DOHH2 (cell line): Measurements from ENCODE around the gene HSD3B2.

Experiments used
- H3F3A ChIP-seq: fragments of 200-600 bp; sonication (generic), shearing (Covaris generic); 2 replicates; pipeline ENCODE4 v1.6.0; 2016; ENCODE audit warnings: antibody characterized with exemption, mild to moderate bottlenecking; ENCODE audit not compliant: control insufficient read depth, insufficient read depth
- H3K27ac ChIP-seq: fragments of 200-600 bp; sonication (generic); 2 replicates; pipeline ENCODE4 v1.5.1; 2014; ENCODE audit warnings: low read depth, mild to moderate bottlenecking, low read length, moderate library complexity
- H3K27me3 ChIP-seq: fragments of 200-600 bp; sonication (generic); 2 replicates; pipeline ENCODE4 v1.6.1; 2014; ENCODE audit warnings: mild to moderate bottlenecking, low read length, mixed read lengths; ENCODE audit not compliant: control insufficient read depth
- H3K36me3 ChIP-seq: fragments of 200-600 bp; sonication (generic); 2 replicates; pipeline ENCODE4 v1.6.1; 2014; ENCODE audit warnings: mild to moderate bottlenecking, low read length, moderate library complexity, mixed read lengths; ENCODE audit not compliant: control insufficient read depth
- H3K4me1 ChIP-seq: fragments of 200-600 bp; sonication (generic); 2 replicates; pipeline ENCODE4 v1.6.1; 2014; ENCODE audit warnings: mild to moderate bottlenecking, low read length, mixed read lengths; ENCODE audit not compliant: control insufficient read depth
- H3K4me2 ChIP-seq: fragments of 200-600 bp; sonication (generic); 2 replicates; pipeline ENCODE4 v1.6.0; 2014; ENCODE audit warnings: mild to moderate bottlenecking, low read length, moderate library complexity
- H3K4me3 ChIP-seq: fragments of 200-600 bp; sonication (generic); 2 replicates; pipeline ENCODE4 v1.5.1; 2014; ENCODE audit warnings: mild to moderate bottlenecking, low read length, mixed read lengths
- H3K79me2 ChIP-seq: fragments of 200-600 bp; sonication (generic); 2 replicates; pipeline ENCODE4 v1.6.1; 2014; ENCODE audit warnings: mild to moderate bottlenecking, low read length, mixed read lengths; ENCODE audit not compliant: control insufficient read depth
- H3K9me2 ChIP-seq: fragments of 200-600 bp; sonication (generic); replicated peaks from 2 replicates; pipeline ENCODE4 v1.6.1; 2014; ENCODE audit warnings: mild to moderate bottlenecking, low read length, mixed read lengths; ENCODE audit not compliant: control insufficient read depth
- H3K9me3 ChIP-seq: fragments of 200-600 bp; sonication (generic); 2 replicates; pipeline ENCODE4 v1.6.1; 2014; ENCODE audit warnings: antibody characterized with exemption, low read length, mixed read lengths; ENCODE audit not compliant: control insufficient read depth, insufficient read depth
- H4K20me1 ChIP-seq: fragments of 200-600 bp; sonication (generic); 2 replicates; pipeline ENCODE4 v1.6.0; 2014; ENCODE audit warnings: low read depth, mild to moderate bottlenecking, antibody characterized with exemption, low read length, moderate library complexity; ENCODE audit not compliant: control insufficient read depth, insufficient read depth
- EZH2phosphoT487 ChIP-seq: fragments of 200-600 bp; sonication (generic); IDR thresholded peaks from 2 replicates; pipeline ENCODE4 v1.6.1; 2017; ENCODE audit warnings: borderline replicate concordance, mild to moderate bottlenecking, antibody characterized with exemption, low read length, moderate library complexity, mixed read lengths
- TF ChIP-seq, protein P1 (sequence below): fragments of 200-600 bp; sonication (generic); IDR thresholded peaks from one replicate; pipeline ENCODE4 v1.5.1; 2014; ENCODE audit warnings: antibody characterized with exemption, mild to moderate bottlenecking, low read depth, low read length; ENCODE audit not compliant: poor library complexity, severe bottlenecking

Gene HSD3B2

DNA sequence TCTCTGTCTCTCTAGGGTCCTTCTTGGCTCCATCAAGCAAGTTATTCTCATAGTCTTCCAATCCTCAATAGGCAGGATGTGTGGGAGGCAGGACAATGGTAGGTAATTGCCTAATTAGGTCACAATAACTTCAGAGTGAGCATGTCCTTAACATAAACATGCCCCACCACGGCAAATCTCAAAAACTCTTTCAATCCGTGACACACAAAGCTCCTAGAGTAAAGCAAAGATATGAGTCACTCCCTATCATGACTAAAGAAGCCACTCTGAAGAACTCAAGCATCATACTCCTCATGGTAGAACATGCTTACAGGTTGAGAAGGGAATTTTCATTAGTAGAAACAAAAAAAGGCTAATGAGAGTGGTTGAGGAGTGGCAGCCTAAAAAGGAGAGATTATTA is 41.5 kb upstream of the HSD3B2 start:
- Histone ChIP-seq H3K27me3 (no peaks in the 10 kb centered on the region; the same call in 1 of the 2 replicates), H4K20me1 (no peaks in the 10 kb centered on the region), H3K9me3 (no peaks in the 10 kb centered on the region), H3K4me2 (no peak overlapping the region), H3K4me1 (no peaks in the 10 kb centered on the region), H3K36me3 (no peaks in the 10 kb centered on the region), H3F3A (no peaks in the 10 kb centered on the region), H3K9me2 (no peaks in the 10 kb centered on the region), H3K4me3 (no peak overlapping the region), H3K27ac (no peak overlapping the region), H3K79me2 (no peaks in the 10 kb centered on the region)
- TF ChIP-seq EZH2phosphoT487 = no peak
- TF ChIP-seq, protein P1, sequence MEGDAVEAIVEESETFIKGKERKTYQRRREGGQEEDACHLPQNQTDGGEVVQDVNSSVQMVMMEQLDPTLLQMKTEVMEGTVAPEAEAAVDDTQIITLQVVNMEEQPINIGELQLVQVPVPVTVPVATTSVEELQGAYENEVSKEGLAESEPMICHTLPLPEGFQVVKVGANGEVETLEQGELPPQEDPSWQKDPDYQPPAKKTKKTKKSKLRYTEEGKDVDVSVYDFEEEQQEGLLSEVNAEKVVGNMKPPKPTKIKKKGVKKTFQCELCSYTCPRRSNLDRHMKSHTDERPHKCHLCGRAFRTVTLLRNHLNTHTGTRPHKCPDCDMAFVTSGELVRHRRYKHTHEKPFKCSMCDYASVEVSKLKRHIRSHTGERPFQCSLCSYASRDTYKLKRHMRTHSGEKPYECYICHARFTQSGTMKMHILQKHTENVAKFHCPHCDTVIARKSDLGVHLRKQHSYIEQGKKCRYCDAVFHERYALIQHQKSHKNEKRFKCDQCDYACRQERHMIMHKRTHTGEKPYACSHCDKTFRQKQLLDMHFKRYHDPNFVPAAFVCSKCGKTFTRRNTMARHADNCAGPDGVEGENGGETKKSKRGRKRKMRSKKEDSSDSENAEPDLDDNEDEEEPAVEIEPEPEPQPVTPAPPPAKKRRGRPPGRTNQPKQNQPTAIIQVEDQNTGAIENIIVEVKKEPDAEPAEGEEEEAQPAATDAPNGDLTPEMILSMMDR = no peak

DNA sequence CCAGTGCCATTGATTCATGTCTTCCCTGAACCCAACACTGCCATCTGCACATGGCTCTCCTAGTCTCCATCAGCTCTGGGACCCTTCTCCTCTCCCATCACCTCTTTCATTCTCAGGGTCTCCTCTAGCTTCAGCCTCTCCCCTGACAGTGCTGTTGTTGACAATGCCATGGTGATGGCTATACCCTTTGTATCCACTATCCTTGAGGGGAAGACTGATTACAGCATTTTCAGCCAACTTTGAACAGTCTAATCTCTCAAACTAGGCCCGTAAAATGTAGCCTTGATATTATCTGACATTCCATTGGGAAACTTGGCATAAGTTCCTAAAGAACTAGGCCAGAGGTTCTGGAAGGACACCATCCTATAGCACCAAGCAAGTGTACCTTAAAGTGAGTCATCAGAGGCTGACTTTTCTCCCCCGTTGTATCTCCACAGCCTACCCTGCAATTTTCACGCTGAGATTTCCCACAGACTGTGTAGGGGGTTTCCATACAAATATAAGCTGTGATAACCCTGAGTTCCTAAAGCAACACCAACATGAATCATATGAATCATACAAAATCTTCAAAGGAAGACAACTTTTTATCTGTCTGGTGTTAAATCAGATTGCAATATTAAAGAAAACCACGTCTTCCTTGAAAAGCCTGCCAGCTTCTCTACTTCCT is 40.6 kb upstream of the HSD3B2 start:
- no peaks in the 10 kb centered on the region for H3K4me1 ChIP-seq
- no peaks in the 10 kb centered on the region; the same call in 1 of the 2 replicates for H3K27me3 ChIP-seq
- H3K36me3 ChIP-seq = no peaks in the 10 kb centered on the region
- no peaks in the 10 kb centered on the region for H3K9me2 ChIP-seq
- no peak overlapping the region for H3K4me3 ChIP-seq
- H3K9me3 ChIP-seq = no peaks in the 10 kb centered on the region
- H3K79me2 ChIP-seq = no peaks in the 10 kb centered on the region
- H4K20me1 ChIP-seq = no peaks in the 10 kb centered on the region
- TF ChIP-seq, protein P1 = no peak
- no peak for TF ChIP-seq EZH2phosphoT487
- H3F3A ChIP-seq = no peaks in the 10 kb centered on the region
- H3K27ac ChIP-seq = no peak overlapping the region
- no peak overlapping the region for H3K4me2 ChIP-seq

DNA sequence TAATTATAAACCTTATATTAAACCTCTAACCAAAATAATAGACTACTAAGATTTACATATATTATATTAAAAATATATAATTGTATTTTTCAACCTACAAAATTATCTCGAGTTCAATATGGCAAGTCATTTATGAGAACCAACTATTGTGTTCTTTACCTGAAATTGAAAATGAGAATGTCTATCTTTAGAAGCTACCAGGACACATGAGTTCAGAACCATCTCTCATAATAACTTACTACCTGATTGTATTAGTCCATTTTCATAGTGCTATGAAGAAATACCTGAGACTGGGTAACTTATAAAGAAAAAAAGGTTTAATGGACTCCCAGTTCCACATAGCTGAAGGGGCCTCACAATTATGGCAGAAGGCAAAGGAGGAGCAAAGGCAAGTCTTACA is 39.6 kb upstream of the HSD3B2 start:
- no peaks in the 10 kb centered on the region for H3K79me2 ChIP-seq
- TF ChIP-seq, protein P1 = no peak
- TF ChIP-seq EZH2phosphoT487 = no peak
- no peak overlapping the region for H3K27ac ChIP-seq
- H3K4me1 ChIP-seq = no peaks in the 10 kb centered on the region
- no peaks in the 10 kb centered on the region for H3K9me2 ChIP-seq
- H3K9me3 ChIP-seq = no peaks in the 10 kb centered on the region
- H3K27me3 ChIP-seq = no peaks in the 10 kb centered on the region; the same call in 1 of the 2 replicates
- H3K4me2 ChIP-seq = no peak overlapping the region
- H3F3A ChIP-seq = no peaks in the 10 kb centered on the region
- H3K36me3 ChIP-seq = no peaks in the 10 kb centered on the region
- no peaks in the 10 kb centered on the region for H4K20me1 ChIP-seq
- H3K4me3 ChIP-seq = no peak overlapping the region
